HepG2 (cell line): ENCODE data around the gene KDM2B. TPM values are rescaled to one million over a fixed set of nuclear protein-coding genes. Genes with fewer than 3 reads are reported as not detected.

Source experiments
- AFF4 ChIP-seq: sonication (generic); formaldehyde crosslinking; IDR thresholded peaks from 2 replicates; pipeline ENCODE4 v1.4.0; 2020; ENCODE audit warnings: missing genetic modification reagents
- AKAP8 ChIP-seq: sonication (generic); formaldehyde crosslinking; IDR thresholded peaks from 2 replicates; pipeline ENCODE4 v1.5.1; 2020; ENCODE audit warnings: mild to moderate bottlenecking, missing genetic modification reagents
- KAT2B ChIP-seq: fragments of 150-350 bp; IDR thresholded peaks from 2 replicates; pipeline ENCODE4 v1.6.1; 2014; ENCODE audit warnings: low read depth, low read length, borderline replicate concordance
- LRRFIP1 ChIP-seq: sonication (generic); formaldehyde crosslinking; conservative IDR thresholded peaks from 2 replicates; pipeline ENCODE4 v1.4.0; 2020; ENCODE audit warnings: missing genetic modification reagents
- NR3C1 ChIP-seq: sonication (generic); formaldehyde crosslinking; IDR thresholded peaks from 2 replicates; pipeline ENCODE4 v1.4.0; 2020; ENCODE audit warnings: missing genetic modification reagents
- PAF1 ChIP-seq: IDR thresholded peaks from 2 replicates; pipeline ENCODE4 v1.6.1; 2016; ENCODE audit warnings: missing genetic modification reagents, missing compliant biosample characterization
- PHF5A ChIP-seq: IDR thresholded peaks from one replicate; pipeline ENCODE4 v1.6.1; 2018; ENCODE audit warnings: low read depth, missing genetic modification reagents; ENCODE audit not compliant: unreplicated experiment
- POLR2AphosphoS2 ChIP-seq: IDR thresholded peaks from 2 replicates; pipeline ENCODE4 v1.6.1; 2011; ENCODE audit warnings: low read depth, low read length, improper control_type of control experiment
- SUZ12 ChIP-seq: fragments of 150-350 bp; IDR thresholded peaks from 2 replicates; pipeline ENCODE4 v1.6.1; 2014; ENCODE audit warnings: low read depth, low read length
- TOPORS ChIP-seq: sonication (generic); formaldehyde crosslinking; IDR thresholded peaks from 2 replicates; pipeline ENCODE4 v1.8.0; 2023; ENCODE audit warnings: mild to moderate bottlenecking, missing genetic modification reagents
- TRIM24 ChIP-seq: sonication (generic); formaldehyde crosslinking; IDR thresholded peaks from 2 replicates; pipeline ENCODE4 v1.8.0; 2022; ENCODE audit warnings: mild to moderate bottlenecking, missing genetic modification reagents
- ZNF33A ChIP-seq: sonication (generic); formaldehyde crosslinking; IDR thresholded peaks from 2 replicates; pipeline ENCODE4 v1.5.1; 2020; ENCODE audit warnings: missing genetic modification reagents, mild to moderate bottlenecking, moderate library complexity, borderline replicate concordance
- ZNF446 ChIP-seq: sonication (generic); formaldehyde crosslinking; IDR thresholded peaks from 2 replicates; pipeline ENCODE4 v1.5.0; 2020; ENCODE audit warnings: mild to moderate bottlenecking, missing genetic modification reagents
- ZNF558 ChIP-seq: sonication (generic); formaldehyde crosslinking; IDR thresholded peaks from 2 replicates; pipeline ENCODE4 v1.9.0; 2022; ENCODE audit warnings: mild to moderate bottlenecking, missing genetic modification reagents, borderline replicate concordance
- ZNF567 ChIP-seq: sonication (generic); formaldehyde crosslinking; IDR thresholded peaks from 2 replicates; pipeline ENCODE4 v1.8.1; 2023; ENCODE audit warnings: mild to moderate bottlenecking, missing genetic modification reagents, borderline replicate concordance
- ZNF780A ChIP-seq: sonication (generic); formaldehyde crosslinking; IDR thresholded peaks from 2 replicates; pipeline ENCODE4 v1.8.0; 2022; ENCODE audit warnings: mild to moderate bottlenecking, missing genetic modification reagents, moderate library complexity
- ZNF784 ChIP-seq: sonication (generic); formaldehyde crosslinking; IDR thresholded peaks from 2 replicates; pipeline ENCODE4 v1.5.1; 2020; ENCODE audit warnings: missing genetic modification reagents, mild to moderate bottlenecking, borderline replicate concordance
- ZNF816 ChIP-seq: sonication (generic); formaldehyde crosslinking; IDR thresholded peaks from 2 replicates; pipeline ENCODE4 v1.8.0; 2022; ENCODE audit warnings: missing genetic modification reagents, mild to moderate bottlenecking, borderline replicate concordance
- ZXDC ChIP-seq: sonication (generic); formaldehyde crosslinking; IDR thresholded peaks from 2 replicates; pipeline ENCODE4 v1.5.0; 2020; ENCODE audit warnings: mild to moderate bottlenecking, missing genetic modification reagents
- polyA plus RNA-seq, 8 experiments: library from polyadenylated mRNA; depleted of rRNA in 3 of 8; stranded (reverse) in 7 of 8; unstranded in 1 of 8; fragments of >200 nt; fragmentation: Illumina TruSeq in 4 of 8; extraction: Trizol in 4 of 8; gene quantifications; 2 replicates each; pipeline versions ENCODE4 v1.2.1 to v1.2.3, GENCODE V29; 2011 to 2016; ENCODE audit warnings: low read depth in 4 of 8, missing spikeins in 1 of 8, mixed read lengths in 1 of 8; ENCODE audit not compliant: insufficient read depth in 1 of 8
- total RNA-seq, 5 experiments: library from RNA; depleted of rRNA; stranded (reverse); fragments of >200 nt; fragmentation: Illumina TruSeq; extraction: Trizol; gene quantifications; 2 replicates each; pipeline ENCODE4 v1.2.3, GENCODE V29; 2016; ENCODE audit warnings: low read depth in 1 of 5

KDM2B gene
- total and polyA plus RNA-seq, 2 of the 13 experiments (the other 11 are each of a cell fraction or from before 2014, with no cell fraction given), result 17.5 to 26.1 TPM

GRCh38 chr12:121626087-121626852, 45.4 kb upstream of the KDM2B start, which contains the start of gene ORAI1 (continued):
- no peak for TF ChIP-seq ZNF33A (CRISPR knock-in tag)
- no peak for TF ChIP-seq PHF5A (CRISPR knock-in tag)
- TF ChIP-seq AKAP8 (CRISPR knock-in tag), result no peak
- TF ChIP-seq KAT2B, result no peak
- TF ChIP-seq TRIM24, result no peak
- no peak for TF ChIP-seq SUZ12
- 0 out of 2 replicates have a peak, but pooled peaks have one; percentile 18 for TF ChIP-seq ZNF784 (CRISPR knock-in tag)
- TF ChIP-seq ZNF446 (CRISPR knock-in tag), result no peak; the same call in 1 of the 2 replicates
- no peak for TF ChIP-seq ZNF567 (CRISPR knock-in tag)
- no peak for TF ChIP-seq POLR2AphosphoS2
- no peak for TF ChIP-seq AFF4 (CRISPR knock-in tag)
- TF ChIP-seq NR3C1 (CRISPR knock-in tag), result no peak
- TF ChIP-seq LRRFIP1, result no peak
- no peak; the same call in 1 of the 2 replicates for TF ChIP-seq TOPORS
- no peak for TF ChIP-seq ZNF780A
- 0 out of 2 replicates have a peak, but pooled peaks have one; percentile 42 for TF ChIP-seq ZNF816 (CRISPR knock-in tag)
- no peak for TF ChIP-seq ZXDC
- TF ChIP-seq PAF1 (CRISPR knock-in tag), result no peak
- no peak for TF ChIP-seq ZNF558
